Subcutaneous adipose tissue (tissue), 4 donors: Measurements from ENCODE around the gene VTI1A. TPM values are rescaled to one million over a fixed set of nuclear protein-coding genes. Genes with fewer than 3 reads are reported as not detected.

ENCODE experiments used
- total RNA-seq, 4 donors: library from RNA; depleted of rRNA; stranded (reverse); fragments of >200 nt; gene quantifications; one replicate each; pipeline ENCODE4 v1.1.0, GENCODE V29; 2016
- TF ChIP-seq, protein P1 (sequence below): fragments of 450-650 bp; IDR thresholded peaks from one replicate; pipeline ENCODE4 v1.5.1; 2016; ENCODE audit warnings: low read depth, mild to moderate bottlenecking, control low read depth, antibody characterized with exemption, moderate library complexity

The VTI1A gene
- total RNA-seq, 4 donors from 2014 or later, result 48.4 to 70.3 (median 61.9) TPM

- TF ChIP-seq, protein P1, sequence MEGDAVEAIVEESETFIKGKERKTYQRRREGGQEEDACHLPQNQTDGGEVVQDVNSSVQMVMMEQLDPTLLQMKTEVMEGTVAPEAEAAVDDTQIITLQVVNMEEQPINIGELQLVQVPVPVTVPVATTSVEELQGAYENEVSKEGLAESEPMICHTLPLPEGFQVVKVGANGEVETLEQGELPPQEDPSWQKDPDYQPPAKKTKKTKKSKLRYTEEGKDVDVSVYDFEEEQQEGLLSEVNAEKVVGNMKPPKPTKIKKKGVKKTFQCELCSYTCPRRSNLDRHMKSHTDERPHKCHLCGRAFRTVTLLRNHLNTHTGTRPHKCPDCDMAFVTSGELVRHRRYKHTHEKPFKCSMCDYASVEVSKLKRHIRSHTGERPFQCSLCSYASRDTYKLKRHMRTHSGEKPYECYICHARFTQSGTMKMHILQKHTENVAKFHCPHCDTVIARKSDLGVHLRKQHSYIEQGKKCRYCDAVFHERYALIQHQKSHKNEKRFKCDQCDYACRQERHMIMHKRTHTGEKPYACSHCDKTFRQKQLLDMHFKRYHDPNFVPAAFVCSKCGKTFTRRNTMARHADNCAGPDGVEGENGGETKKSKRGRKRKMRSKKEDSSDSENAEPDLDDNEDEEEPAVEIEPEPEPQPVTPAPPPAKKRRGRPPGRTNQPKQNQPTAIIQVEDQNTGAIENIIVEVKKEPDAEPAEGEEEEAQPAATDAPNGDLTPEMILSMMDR, result no peak
Observed at GRCh38 chr10:112653851-112654250, 206.8 kb downstream of the VTI1A start.

DNA sequence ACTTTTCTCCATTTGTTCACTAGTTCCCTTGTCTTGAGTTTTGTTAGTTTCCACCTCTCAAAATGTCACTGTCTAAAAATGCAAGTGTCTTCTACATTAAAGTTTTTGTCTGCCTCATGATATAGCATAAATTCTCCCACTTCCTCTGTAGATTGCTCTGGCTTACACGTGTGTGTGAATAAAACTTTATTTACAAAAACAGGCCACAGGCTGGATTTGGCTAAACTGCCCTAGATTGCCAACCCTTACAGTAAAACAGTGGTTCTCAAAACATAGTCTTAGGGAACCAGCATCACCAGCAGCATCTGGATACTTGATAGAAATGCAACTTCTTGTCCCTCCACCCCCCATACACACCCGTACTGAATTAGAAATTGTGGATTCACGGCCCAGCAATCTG is 207.8 kb downstream of the VTI1A start:
- TF ChIP-seq, protein P1, result no peak

DNA sequence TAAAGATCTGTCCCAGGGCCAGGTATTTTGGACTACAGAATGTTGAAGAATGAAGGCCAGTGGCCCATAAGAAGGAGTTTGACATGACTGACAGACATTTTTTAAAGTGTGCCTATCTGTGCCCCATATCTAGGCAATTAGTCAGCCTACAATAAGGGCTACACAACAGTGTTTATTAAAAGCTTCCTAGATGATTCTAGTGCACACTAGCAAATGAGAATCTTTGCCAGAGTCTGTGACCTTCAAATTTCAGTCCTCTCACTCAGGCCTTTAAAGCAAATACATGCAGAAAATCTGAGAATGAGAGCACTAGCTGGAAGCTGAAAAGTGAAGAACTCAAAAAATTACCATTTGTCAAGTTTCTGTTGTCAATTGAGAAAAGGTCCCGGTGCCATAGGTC is 208.7 kb downstream of the VTI1A start:
- TF ChIP-seq, protein P1, result no peak

GRCh38 chr10:112658465-112658864 is 211.4 kb downstream of the VTI1A start:
- TF ChIP-seq, protein P1, result no peak

- TF ChIP-seq, protein P1, result no peak
Observed at GRCh38 chr10:112658900-112659638, 212.1 kb downstream of the VTI1A start.

- TF ChIP-seq, protein P1, result no peak
Observed at GRCh38 chr10:112663234-112664125, 216.5 kb downstream of the VTI1A start.

DNA sequence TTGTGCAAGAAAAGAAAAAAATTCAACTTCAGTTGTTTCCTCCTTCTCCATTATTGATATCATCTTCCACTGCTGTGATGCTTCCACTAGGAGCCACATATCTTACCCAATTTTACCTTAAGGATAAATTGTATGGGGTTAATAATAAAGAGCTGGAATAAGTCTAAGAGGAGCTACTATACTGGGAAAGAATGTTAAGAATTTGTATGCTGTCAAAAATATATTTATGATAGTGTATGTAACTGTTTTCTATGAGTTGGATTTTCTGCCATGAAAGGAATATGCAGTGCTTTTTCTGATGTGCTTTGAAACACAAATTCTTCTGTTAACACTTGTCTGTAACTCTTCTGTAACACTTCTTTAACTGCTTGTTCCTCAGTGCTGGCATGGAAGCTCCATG is 219.1 kb downstream of the VTI1A start:
- TF ChIP-seq, protein P1, result no peak
